Astrocyte (in vitro differentiated cells and primary cell): ENCODE data around the gene ZNF154.

Experiments
- EZH2 ChIP-seq: IDR thresholded peaks from 2 replicates; pipeline ENCODE4 v1.6.1; 2012; ENCODE audit warnings: mild to moderate bottlenecking, low read length, inconsistent platforms; ENCODE audit not compliant: insufficient read depth
- TF ChIP-seq, protein P1 (sequence below): IDR thresholded peaks from 2 replicates; pipeline ENCODE4 v1.5.1; 2011; ENCODE audit warnings: low read depth, mild to moderate bottlenecking, inconsistent platforms, low read length, moderate library complexity; ENCODE audit not compliant: insufficient read depth

DNA sequence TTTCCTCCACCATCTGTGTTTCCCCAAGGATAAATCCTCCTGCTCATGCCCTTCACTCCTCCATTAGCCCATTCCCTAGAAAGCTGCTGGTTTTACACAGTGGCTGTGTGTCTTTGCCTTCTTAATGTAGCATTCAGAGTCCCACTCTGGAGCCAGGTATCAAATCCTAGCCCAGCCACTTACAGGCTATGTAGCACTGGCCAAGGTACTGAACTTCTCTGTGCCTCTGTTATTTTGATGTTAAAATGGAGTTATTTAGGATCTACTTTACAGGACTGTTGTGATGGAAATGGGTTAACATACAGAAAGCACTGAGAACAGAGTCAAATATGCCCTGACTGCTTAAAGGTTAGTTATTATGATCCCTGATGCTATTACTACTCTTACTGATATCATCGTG lies 41.8 kb downstream of the ZNF154 start:
- TF ChIP-seq, protein P1, sequence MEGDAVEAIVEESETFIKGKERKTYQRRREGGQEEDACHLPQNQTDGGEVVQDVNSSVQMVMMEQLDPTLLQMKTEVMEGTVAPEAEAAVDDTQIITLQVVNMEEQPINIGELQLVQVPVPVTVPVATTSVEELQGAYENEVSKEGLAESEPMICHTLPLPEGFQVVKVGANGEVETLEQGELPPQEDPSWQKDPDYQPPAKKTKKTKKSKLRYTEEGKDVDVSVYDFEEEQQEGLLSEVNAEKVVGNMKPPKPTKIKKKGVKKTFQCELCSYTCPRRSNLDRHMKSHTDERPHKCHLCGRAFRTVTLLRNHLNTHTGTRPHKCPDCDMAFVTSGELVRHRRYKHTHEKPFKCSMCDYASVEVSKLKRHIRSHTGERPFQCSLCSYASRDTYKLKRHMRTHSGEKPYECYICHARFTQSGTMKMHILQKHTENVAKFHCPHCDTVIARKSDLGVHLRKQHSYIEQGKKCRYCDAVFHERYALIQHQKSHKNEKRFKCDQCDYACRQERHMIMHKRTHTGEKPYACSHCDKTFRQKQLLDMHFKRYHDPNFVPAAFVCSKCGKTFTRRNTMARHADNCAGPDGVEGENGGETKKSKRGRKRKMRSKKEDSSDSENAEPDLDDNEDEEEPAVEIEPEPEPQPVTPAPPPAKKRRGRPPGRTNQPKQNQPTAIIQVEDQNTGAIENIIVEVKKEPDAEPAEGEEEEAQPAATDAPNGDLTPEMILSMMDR = no peak
- no peak for TF ChIP-seq EZH2
